GM10266 (cell line): ENCODE data around the gene TTC3.

Source experiments
- DNase-seq: peaks from one replicate; pipeline ENCODE4 v3.0.0; 2012; ENCODE audit errors: extremely low spot score
- CTCF ChIP-seq: IDR thresholded peaks from 2 replicates; pipeline ENCODE4 v1.5.1; 2012; ENCODE audit warnings: mild to moderate bottlenecking, low read depth; ENCODE audit not compliant: control insufficient read depth, insufficient read depth; ENCODE audit errors: missing control alignments

The TTC3 gene

GRCh38 chr21:37061926-37062592 lies 11.0 kb upstream of the TTC3 start:
- no peak for TF ChIP-seq CTCF

GRCh38 chr21:37062593-37062935 lies 10.5 kb upstream of the TTC3 start:
- TF ChIP-seq CTCF: no peak

More at GRCh38 chr21:37061926-37062592, 11.0 kb upstream of the TTC3 start:
- DNase-seq: no peak

GRCh38 chr21:37063433-37063832 lies 9.6 kb upstream of the TTC3 start:
- DNase-seq: no peak
- no peak for TF ChIP-seq CTCF

More at GRCh38 chr21:37062593-37062935, 10.5 kb upstream of the TTC3 start:
- no peak for DNase-seq

- DNase-seq: no peak
- TF ChIP-seq CTCF: no peak
These were observed 8.2 kb upstream of the TTC3 start for GRCh38 chr21:37064841-37065240.

- no peak for DNase-seq
- no peak for TF ChIP-seq CTCF
These were observed 7.4 kb upstream of the TTC3 start for GRCh38 chr21:37065561-37066177.

- peak; percentile 4 for DNase-seq
- no peak for TF ChIP-seq CTCF
These were observed 1.3 kb upstream of the TTC3 start for GRCh38 chr21:37071561-37072273.
